Measurements from ENCODE around the gene MEDAG. TPM values are rescaled to one million over a fixed set of nuclear protein-coding genes. Genes with fewer than 3 reads are reported as not detected.

Gene MEDAG
- total RNA-seq, 1 experiment from 2014 or later, result 1.6 TPM

DNA sequence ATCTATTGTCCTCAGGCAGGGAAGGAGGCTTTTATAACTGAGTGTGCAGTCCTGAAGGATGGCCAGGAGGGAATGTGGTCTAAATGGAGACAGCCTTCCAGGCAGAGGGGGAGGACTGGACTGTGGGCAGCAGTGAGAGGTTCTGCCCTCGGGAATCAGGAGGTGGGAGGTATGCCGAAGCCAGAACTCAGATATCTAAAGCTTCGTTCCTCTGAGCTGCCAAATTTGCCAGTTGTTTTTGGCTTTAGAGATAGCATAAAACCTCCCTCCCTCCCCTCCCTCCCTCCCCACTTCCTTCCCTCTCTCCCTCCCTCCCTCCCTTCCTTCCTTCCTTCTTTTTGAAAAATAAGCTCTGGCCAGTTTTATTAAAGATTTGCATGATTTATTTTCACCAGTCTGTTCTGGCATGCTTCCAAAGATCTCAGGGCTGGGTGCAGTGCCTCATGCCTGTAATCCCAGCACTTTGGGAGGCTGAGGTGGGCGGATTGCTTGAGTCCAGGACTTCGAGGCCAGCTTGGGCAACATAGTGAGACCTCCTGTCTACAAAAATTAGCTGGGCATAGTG is 2.4 kb downstream of the MEDAG start:
- no TSS peak for BruUV-seq (replicated peaks)
- CTCF ChIA-PET, result no interaction called here
- no peaks in the 10 kb centered on the region for H3K9me3 Mint-ChIP-seq (ENCODE audit: low read depth, unreplicated experiment)
- DNase-seq, result no peak
- H3K27ac Mint-ChIP-seq (ENCODE audit: unreplicated experiment), result no peak overlapping the region
- peaks cover 8% of the 10 kb centered on the region for H3K36me3 Mint-ChIP-seq (ENCODE audit: insufficient read depth, unreplicated experiment)
- H3K27me3 Mint-ChIP-seq (ENCODE audit: unreplicated experiment), result peaks cover 27% of the 10 kb centered on the region
- no peak overlapping the region for H3K4me3 Mint-ChIP-seq (ENCODE audit: low read depth, unreplicated experiment)
- TF ChIP-seq CTCF (IDR thresholded peaks at IDR 0.05; ENCODE audit: unreplicated experiment), result no peak
- peaks cover 7% of the 10 kb centered on the region for H3K4me1 Mint-ChIP-seq (ENCODE audit: low read depth, unreplicated experiment)
- intact Hi-C loops (cut with micrococcal nuclease; ENCODE audit: unreplicated experiment), result no loop called here

GRCh38 chr13:30910676-30911075 is 4.6 kb downstream of the MEDAG start:
- intact Hi-C loops (cut with micrococcal nuclease; ENCODE audit: unreplicated experiment), result no loop called here
- no TSS peak for BruUV-seq (replicated peaks)
- Mint-ChIP-seq H3K27ac (ENCODE audit: unreplicated experiment) (no peak overlapping the region), H3K4me3 (ENCODE audit: low read depth, unreplicated experiment) (no peak overlapping the region), H3K27me3 (ENCODE audit: unreplicated experiment) (peaks cover 19% of the 10 kb centered on the region), H3K4me1 (ENCODE audit: low read depth, unreplicated experiment) (peaks cover 1% of the 10 kb centered on the region), H3K9me3 (ENCODE audit: low read depth, unreplicated experiment) (no peaks in the 10 kb centered on the region), H3K36me3 (ENCODE audit: insufficient read depth, unreplicated experiment) (peaks cover 4% of the 10 kb centered on the region)
- no peak for DNase-seq
- TF ChIP-seq CTCF (IDR thresholded peaks at IDR 0.05; ENCODE audit: unreplicated experiment), result no peak
- CTCF ChIA-PET, result no interaction called here

DNA sequence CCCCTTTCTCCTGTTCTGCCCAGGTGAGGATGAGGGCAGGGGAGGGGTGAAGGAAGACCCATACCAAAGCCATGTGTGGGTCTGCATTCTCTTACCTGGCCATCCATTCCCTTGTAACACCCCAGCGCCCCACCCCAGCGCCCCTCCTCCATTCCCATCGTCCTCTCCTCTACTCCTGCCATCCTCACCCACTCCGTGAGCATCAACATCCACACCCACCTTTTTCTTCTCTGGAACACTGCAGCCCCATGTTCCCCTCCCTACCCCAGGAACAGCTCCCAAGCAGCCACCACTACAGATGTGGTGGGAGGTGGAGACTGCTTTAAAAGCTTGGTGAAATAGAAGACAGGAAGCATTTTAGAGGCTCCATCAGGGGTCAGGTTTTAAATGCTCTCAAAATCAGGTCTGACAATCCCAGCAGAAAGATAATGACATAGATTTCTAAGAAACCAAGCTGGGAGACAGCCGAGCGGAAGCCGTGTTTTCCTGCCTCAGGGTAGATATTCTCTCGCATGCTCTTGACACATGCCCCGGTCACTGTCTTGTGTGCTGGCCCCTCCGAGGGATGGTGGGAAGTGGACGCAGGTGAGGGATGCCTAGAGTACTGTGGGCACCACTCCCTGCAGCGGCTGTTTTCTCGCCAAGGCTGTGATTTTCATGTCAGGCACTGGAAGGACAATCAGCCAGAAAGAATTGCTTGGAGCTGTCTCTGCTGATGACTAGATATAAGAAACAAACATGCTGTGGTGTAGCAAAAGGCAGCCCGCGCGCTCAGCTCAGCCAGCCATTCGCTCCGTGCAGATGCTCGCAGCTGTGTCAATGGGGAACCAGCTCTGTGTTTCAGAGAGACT is 9.8 kb downstream of the MEDAG start:
- Mint-ChIP-seq H3K27ac (ENCODE audit: unreplicated experiment) (no peak overlapping the region), H3K27me3 (ENCODE audit: unreplicated experiment) (peaks cover 20% of the 10 kb centered on the region), H3K36me3 (ENCODE audit: insufficient read depth, unreplicated experiment) (no peaks in the 10 kb centered on the region), H3K4me3 (ENCODE audit: low read depth, unreplicated experiment) (no peak overlapping the region), H3K4me1 (ENCODE audit: low read depth, unreplicated experiment) (no peaks in the 10 kb centered on the region), H3K9me3 (ENCODE audit: low read depth, unreplicated experiment) (no peaks in the 10 kb centered on the region)
- intact Hi-C loops (cut with micrococcal nuclease; ENCODE audit: unreplicated experiment), result no loop called here
- CTCF ChIA-PET, result no interaction called here
- no TSS peak for BruUV-seq (replicated peaks)
- no peak for DNase-seq
- TF ChIP-seq CTCF (IDR thresholded peaks at IDR 0.05; ENCODE audit: unreplicated experiment), result no peak

DNA sequence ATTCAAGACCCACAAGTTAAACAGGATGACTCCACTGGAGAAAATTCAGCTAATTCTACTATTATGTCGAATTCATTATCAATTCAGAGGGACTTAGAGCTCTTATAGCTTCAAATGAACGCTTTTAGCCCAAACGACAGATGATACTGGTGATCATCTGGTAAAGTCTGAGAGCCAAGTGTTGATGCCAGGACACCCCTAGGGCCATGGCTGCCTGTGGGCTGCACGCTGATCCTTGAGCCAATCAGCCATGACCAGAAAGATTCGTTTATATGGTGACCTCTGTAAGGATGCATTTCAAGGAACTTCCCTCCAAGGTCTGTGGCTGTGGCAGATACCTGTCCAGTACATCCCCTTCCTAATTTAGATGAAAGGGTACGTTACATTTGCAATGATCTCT is 10.9 kb downstream of the MEDAG start:
- Mint-ChIP-seq H3K36me3 (ENCODE audit: insufficient read depth, unreplicated experiment) (no peaks in the 10 kb centered on the region), H3K9me3 (ENCODE audit: low read depth, unreplicated experiment) (no peaks in the 10 kb centered on the region), H3K27ac (ENCODE audit: unreplicated experiment) (no peak overlapping the region), H3K4me3 (ENCODE audit: low read depth, unreplicated experiment) (no peak overlapping the region), H3K27me3 (ENCODE audit: unreplicated experiment) (peaks cover 20% of the 10 kb centered on the region), H3K4me1 (ENCODE audit: low read depth, unreplicated experiment) (no peaks in the 10 kb centered on the region)
- CTCF ChIA-PET, result no interaction called here
- no peak for DNase-seq
- no peak for TF ChIP-seq CTCF (IDR thresholded peaks at IDR 0.05; ENCODE audit: unreplicated experiment)
- BruUV-seq (replicated peaks), result no TSS peak
- intact Hi-C loops (cut with micrococcal nuclease; ENCODE audit: unreplicated experiment), result no loop called here
